IPS-NIHi7 (cell line): ENCODE results near the gene CORO7.

Experiments
- DNase-seq: peaks from one replicate; pipeline ENCODE4 v3.0.0; 2012; ENCODE audit warnings: mixed read lengths; ENCODE audit errors: extremely low spot score

The CORO7 gene

DNA sequence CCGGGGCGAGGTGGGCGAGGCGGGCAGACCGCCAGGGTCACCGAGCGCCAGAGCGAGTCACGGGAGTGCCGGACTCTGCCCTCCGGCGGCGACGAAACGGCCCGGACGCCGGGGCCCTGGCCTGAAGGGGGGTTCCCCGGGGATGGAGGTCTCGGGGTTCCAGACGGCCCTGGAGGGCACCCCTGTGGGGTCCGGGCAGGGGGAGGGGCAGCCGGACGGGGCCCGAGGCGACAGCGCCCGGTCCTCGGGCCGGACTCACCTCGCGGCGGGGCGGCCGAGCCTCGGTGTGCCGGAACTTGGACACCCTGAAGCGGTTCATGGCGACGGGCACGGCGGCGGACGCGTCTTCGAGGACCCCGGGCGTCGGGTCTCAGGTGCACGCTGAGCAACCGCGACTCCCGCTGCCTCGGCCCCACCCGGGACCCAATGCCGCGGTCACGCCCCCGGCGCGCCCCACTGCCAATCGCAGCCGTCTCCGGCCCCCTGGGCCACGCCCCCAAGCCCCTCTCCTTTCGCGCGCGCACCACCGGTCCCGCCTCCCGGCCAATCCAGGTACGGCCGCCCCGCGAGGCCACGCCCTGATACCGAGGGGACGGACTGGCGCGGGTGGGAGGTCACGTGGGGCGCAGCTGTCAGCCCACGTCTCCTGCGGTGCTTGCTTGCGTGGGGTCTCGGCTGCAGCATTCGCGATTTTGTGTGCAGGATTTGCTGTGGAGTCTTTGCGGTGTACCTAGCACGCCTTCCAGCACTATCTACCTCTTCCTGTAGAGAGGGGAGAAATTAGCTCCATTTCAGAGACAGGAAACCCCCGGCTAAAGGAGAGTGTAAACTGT lies at the start of gene CORO7:
Gene CORO7, minus strand, starts transcription at position 397 of the 833 bp plus-strand sequence. Its CDS starts 78 bp downstream, at position 319.
- peak; percentile 96 for DNase-seq

DNA sequence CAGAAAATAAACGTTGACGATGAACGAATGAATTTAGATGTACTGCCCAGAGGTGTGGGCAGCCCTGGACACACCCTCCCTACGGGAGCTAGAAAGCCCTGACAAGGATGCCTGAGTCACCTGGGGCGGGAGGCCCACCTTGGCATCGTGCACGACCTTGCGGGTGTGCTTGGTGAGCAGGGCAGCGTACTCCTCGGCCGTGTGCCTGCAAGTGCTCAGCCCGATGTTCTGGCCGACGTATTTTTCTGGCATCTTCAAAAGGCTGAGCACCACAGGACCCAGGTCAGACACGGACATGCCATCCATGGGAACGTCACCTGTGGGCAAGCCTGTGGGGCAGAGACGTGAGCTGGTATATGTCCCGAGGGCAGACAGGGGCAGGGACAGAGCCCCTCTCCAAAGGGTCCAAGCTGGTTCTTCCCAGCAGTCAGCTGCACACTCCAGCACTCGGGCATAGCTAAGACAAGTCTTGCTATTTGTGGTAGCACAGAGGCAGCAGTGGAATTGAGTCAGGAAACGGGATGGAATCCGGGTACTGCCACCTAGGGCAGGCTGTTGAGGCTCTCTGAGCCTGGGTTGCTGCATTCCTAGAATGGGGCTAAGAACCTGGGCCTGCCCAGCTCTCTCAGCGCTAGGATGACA lies 47.2 kb upstream of the CORO7 start:
- DNase-seq: no peak

DNA sequence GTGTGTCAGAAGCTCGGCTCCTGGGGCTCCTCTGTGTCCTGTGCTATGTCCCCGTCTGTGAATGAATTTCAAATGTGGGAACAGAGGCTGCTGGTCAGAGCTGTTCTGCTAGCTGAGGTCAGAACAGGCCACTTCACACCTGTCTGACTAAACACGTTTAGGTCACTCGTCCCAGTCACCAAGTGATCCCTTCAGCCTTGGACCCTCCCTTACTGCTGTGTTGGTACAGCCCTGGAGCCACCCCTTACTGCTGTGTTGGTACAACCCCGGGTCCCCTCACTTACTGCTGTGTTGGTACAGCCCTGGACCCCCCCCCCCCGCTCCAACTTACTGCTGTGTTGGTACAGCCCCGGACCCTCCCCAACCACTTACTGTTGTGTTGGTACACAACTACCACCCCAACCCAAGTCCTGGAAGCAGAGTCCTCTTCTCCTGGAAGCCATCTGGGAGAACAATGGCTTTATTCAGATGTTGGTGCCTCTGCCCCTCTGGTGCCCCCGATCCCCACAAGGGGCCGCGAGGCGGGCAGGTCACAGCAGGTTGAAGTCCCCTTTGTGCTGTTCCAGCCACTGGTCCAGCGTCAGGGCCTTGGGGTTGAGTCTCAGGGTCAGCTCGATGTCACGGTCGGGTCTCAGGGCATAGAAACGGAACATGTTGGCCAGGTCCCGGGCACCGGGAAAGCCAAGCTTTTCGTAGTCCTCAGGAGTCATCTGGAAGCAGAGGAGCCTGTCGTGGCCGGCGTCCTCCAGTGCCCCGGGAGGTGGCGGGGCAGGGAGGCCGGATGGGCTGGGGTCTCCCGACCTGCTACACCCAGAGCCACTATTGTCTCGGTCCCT lies 45.1 kb upstream of the CORO7 start:
- peak; percentile 74 for DNase-seq

DNA sequence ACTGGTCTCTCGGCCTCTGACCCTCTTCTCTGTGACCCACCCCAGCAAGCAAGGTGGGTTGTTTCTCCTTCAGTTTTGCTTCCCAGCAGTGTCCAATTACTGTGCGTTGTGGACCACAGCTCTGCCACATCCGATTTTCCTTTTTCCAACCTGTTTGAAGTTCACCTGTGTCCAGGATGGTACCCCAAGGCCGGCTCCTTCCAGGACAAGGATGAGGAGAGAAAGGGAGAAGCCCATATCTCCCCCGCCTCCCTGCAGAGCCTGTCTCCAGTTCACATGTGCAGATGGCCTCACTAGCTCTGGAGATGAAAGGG lies 44.5 kb upstream of the CORO7 start:
- no peak for DNase-seq

DNA sequence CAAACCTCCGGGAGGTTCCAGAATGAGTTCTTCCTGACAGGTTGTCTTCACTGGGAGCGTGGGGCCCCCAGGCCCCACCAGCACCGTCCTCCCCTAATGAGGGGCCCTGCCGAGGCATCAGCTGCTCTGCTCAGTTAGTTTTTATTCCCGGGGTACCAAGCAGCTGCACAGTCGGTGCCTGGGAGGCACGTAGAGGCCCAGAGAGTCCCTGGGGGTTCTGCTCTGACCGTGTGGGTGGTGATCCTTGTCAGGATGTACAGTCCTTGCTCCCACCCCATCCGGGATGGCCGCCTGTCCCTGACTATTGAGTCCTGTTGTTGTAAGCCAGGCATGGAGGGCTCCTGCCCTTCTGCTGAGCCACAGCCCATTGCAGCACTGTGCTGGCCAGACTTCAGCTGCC lies 39.6 kb upstream of the CORO7 start:
- no peak for DNase-seq

DNA sequence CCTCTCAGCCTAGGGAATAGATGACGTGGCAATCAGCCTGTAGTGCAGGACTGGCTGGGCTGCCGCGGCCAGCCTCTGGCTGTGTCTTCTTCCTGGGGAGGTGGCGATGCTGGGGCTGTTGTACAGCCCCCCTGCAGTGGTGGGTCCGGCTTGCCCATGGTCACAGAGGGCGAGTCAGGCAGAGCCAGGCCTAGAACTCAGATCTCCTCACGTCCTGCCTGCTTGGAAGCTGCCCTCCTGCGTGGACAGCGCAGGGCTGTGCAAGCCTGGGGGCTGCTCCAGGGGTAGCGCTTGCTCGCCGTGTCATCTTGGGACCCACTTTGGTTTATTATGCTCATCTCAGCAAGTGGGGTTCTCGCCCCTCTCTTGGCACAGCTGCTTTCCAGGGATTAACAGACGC lies 38.7 kb upstream of the CORO7 start:
- DNase-seq: no peak

DNA sequence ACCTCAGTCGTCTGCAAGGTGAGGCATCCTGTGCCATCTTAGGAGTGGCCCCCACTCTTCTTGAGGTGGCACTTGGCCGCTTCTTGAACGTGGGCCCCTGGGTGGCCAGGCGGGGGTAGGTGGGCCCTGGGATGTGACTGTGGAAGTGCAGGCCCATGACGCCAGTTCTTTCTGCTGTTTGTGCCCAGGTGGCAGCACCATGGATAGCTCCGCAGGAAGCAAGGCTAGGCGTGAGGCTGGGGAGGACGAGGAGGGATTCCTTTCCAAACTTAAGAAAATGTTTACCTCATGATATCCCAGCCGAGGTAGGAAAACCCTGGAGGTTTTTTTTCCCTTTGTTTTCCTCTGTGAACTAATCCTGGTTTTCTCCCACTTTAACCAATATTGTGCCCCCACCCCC lies 38.2 kb upstream of the CORO7 start:
- DNase-seq: peak; percentile 71

DNA sequence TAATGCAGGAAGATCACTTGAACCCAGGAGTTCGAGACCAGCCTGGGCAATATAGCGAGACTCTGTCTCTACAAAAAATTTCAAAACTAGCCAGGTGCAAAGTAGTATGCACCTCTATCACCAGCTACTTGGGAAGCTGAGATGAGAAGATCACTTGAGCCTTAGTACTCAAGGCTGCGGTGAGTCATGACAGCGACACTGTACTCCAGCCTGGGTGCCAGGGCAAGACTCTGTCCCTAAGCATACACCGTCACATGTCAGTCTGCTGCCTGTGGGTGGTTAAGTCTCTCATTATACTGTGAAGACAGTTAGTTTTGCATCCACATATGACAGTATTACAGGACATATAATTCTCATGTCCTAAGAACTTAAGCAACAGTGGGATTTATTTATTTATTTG lies 36.3 kb upstream of the CORO7 start:
- no peak for DNase-seq

DNA sequence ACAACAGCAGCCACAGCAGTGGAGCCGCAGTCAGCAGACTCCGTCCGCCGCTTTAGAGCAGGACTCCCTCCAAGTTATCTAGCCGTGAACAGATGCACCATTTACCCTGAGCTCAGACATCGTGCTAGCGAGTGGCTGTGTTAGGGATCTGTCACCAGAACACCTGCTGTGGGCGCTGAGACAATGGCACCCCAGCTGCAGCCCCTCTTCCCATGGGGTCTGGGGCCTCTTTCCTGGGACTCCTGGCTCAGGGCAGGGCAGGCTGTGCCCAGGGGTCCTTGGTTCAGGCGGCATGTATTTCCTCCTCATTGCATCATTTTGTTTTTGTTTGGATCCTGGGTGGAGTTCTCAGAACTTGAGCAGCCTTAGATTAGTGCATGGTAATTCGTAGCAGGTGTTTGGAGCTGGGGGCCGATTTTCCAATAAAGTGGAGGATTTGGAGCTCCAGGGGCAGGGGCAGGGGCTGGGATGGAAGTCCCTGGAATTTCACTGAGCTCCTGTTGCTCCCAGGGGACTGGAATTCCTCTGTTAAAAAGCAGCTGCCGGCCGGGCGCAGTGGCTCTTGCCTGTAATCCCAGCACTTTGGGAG lies 34.6 kb upstream of the CORO7 start:
- DNase-seq: no peak

DNA sequence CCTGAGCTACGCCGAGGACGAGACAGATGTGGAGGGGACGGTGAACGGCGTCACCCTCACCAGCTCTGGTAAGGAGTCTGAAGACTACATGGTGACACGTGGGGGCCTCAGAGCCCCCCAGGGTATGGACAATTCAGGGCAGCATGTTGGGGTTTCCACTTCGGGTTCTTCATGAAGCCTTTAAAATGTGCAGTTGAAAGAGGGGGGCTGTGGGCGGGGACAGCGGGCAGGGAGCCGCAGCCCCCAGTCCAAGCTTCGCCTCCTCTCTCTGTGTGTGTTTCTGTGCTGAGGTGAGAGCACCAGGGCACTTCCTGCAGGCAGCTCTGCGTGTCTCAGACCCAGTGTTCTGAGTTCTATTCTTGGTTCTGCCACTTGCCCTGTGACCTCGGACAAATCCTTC lies 34.0 kb upstream of the CORO7 start:
- DNase-seq: no peak

DNA sequence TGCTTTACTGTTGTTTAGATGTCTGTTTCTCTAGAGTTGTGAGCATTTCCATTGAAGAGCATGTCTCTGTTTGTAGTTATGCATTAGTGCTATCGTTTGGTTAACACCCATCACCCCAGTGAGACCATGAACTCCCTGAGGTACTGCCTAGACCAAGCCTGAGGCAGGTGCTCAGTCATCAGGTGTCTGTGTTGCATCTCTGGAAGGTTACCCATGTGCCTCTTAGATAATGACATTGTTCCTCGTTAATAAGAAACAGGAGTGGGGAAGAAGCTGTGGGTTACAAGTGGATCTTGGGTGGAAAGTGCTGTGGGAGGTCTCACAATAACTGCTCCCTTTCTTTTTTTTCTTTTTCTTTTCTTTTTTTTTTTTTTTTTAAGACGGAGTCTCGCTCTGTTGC lies 27.6 kb upstream of the CORO7 start:
- no peak for DNase-seq

DNA sequence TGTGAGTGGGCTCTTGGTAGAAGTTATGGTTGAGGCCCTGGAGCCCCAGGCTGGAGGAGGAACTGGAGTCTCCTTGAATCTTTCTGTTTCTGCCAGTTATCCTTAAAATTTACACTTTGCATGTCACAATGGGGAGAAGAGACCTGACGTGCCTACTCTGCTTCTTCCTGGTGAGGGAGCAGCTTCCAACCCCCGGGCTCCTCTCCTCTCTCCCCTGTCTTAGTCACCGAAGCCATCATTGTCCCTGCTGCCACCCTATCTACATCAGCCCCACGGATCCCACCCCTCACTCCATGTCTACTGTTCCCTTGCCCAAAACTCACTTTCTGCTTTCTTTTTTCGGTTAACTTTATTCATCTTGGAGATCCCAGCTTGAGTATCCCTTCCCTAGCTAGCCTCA lies 26.9 kb upstream of the CORO7 start:
- DNase-seq: no peak

DNA sequence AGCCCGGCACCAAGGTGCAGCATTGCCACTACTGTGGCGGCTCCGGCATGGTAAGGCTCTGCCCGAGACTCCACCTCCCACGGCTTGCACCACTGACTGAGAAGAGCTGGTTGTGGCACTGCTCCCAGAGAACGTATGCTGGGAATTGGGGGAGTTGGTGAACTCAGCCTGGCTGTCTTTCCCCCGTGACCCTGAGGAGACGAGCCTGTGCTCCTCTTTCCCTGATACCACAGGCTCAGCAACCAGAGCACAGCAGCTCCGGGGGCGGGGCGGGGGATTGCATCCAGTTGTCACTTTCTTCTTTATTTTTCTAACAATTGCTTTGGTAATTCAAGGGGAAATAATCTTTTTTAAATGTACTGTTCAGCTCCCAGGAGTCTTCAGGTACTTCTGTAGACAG lies 26.0 kb upstream of the CORO7 start:
- no peak for DNase-seq

DNA sequence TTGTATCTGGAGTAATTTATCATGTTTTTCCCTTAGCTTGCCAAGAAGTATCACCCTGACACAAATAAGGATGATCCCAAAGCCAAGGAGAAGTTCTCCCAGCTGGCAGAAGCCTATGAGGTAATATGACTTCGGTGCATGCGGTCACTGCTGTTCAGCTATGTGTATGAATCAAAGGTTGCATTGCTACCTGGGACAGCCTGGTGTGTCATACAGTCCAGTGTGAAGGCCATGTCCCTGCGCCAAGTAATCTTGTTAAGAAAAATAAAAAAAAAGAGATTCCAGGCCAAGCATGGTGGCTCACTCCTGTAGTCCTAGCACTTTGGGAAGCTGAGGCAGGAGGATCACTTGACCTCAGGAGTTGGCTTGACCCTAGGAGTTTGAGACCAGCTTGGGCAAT lies 21.0 kb upstream of the CORO7 start:
- DNase-seq: no peak

DNA sequence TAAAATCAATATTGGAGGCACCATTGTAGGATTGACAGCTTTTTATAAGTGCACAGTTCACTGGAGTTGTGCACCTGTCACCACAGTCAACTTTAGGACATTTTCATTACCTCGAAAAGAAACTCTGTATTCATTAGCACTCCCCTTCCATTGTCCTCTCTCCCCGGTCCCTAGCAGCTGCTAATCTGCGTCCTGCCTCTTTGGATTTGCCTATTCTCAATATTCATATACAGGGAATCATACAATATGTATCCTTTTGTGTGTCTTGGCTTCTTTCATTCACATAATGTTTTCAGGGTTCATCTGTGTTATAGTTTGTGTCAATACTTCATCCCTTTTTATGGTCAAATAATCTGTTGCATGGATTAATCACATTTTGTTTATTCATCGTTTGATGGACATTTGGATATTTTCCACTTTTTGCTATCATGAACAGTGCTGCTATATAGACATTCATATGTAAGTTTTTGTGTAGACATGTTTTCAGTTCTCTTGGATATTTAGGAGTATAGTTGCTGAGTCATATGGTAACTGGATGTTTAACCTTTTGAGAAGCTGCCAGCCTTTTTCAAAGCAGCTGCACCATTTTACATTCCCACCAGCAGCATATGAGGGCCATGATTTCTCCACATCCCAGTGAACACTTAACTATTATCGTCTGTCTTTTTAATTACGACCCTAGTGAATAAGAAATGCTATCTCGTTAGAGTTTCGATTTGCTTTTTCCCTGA lies 19.1 kb upstream of the CORO7 start:
- no peak for DNase-seq

DNA sequence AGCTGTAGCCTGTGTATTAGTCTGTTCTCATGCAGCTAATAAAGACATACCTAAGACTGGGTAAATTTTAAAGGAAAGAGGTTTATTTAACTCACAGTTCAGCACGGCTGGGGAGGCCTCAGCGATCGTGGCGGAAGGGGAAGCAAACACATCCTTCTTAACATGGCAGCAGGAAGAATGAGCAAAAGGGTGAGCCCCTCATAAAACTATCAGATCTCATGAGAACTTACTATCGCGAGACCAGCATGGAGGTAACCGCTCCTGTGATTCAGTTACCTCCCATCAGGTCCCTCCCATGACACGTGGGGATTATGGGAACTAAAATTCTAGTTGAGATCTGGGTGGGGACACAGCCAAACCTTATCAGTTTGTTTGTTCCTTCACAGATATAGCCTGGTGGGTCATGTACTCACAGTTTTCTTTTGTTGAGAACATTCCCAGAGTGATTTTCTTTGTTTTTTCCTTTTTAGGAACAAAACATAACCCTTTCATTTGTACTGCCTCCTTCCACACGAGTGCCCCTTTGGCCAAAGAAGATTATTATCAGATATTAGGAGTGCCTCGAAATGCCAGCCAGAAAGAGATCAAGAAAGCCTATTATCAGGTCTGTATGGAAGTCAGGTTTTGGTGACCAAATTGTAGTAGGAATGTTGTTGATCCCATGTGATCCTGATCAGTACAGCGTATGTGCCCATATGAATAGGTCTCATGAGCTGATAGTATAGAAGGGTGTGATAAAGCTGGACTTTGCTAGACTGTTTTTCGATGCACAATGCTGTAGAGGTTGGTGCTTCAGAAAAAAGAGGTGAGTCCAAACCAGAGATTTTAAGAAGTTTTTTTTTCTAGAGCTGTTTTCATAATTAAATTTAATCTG lies 17.8 kb upstream of the CORO7 start:
- DNase-seq: no peak

DNA sequence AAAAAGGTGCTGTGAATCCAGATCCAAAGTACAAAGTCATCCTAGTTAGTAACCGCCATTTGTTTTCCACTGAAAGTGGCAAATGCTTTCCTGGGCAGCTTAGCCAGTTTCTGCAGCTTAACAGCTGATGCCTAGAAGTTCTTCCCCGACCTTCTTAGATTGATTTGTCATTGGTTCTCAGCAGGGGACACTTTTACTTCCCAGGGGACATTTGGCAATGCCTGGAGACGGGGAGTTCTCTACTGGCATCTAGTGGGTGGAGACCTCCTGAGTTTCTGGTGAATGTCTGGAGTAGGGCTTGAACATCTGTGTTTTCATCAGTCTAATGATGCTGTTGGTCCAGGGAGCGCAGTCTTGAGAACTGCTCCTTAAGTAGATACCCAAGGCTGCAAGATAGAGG lies 16.8 kb upstream of the CORO7 start:
- DNase-seq: no peak

DNA sequence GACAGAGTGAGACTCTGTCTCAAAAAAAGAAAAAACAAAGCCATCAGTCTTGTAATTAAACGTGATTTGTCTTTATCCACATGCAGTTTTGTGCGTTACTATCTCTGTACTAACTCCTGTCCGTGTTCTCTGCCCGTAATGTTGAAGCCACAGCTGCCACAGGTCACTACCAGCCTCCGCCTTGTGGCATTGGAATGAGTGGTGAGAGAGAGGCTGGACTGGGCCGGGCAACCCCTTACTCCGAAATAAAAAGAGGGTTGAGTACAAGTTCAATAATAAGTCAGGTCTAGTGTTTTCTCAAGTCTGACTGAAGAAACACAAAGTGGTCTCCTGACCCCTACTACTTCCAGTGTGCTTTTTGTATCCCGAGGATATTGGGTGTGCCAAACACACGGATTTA lies 14.6 kb upstream of the CORO7 start:
- no peak for DNase-seq

DNA sequence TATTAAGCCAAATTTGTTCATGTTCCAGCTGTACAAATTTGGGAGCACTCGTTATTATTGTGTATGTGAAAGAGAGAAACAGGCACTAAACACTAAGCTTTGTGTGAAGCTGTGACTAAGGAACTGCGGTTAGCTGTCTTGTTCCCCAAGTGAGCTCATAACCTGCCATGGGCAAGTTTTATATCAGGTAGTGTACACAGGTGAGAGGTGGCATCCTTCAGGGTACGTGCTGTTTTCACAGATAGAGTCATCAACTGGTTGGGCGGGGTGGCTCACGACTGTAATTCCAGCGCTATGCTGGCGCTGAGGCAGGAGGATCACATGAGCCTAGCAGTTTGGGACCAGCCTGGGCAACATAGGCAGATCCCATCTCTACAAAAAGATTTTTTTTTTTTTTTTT lies 12.1 kb upstream of the CORO7 start:
- no peak for DNase-seq

DNA sequence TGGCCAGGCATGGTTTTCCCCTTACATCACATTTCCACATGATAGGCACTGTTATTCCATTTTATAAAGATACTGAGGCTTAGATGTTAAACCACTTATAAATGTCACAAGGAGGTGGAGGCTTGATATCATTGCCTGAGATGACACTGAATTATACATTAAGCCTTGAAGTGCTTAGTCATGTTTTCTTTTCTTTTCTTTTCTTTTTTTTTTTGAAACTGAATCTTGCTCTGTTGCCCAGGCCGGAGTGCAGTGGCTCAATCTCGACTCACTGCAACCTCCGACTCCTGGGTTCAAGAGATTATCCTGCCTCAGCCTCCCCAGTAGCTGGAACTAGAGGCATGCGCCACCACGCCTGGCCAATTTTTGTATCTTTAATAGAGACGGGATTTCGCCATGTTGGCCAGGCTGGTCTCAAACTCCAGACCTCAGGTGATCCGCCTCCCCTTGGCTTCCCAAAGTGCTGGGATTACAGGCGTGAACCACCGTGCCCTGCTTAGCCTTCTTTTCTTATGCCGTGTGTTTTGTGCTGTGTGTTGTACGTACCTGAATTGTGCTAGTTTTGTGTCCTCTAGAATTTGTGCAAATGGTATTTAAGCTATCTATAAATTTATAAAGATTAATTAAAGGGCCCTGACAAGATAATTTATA lies 10.5 kb upstream of the CORO7 start:
- DNase-seq: no peak
